Measurements from ENCODE around the gene SLC35A4. TPM values are rescaled to one million over a fixed set of nuclear protein-coding genes. Genes with fewer than 3 reads are reported as not detected.
A peak's percentile ranks its signal among the peaks of the same experiment; 100 is the strongest.

Gene SLC35A4
- total and polyA plus RNA-seq, 2 of the 8 experiments (the other 6 are each of a cell fraction or from before 2014, with no cell fraction given) = 78.6 to 133 TPM

- no peak overlapping the region; the same call in 1 of the 2 replicates for H4K8ac ChIP-seq (ENCODE audit: extremely low read depth, insufficient read depth, low read length)
- no peak overlapping the region for H2AK5ac ChIP-seq (ENCODE audit: low read depth, low read length)
- no peaks in the 10 kb centered on the region for H4K20me1 ChIP-seq (replicated peaks in 1 of 2; ENCODE audit: control insufficient read depth in 1 of 2, insufficient read depth in 2 of 2, low read length in 2 of 2)
- H3K4me2 ChIP-seq (ENCODE audit: insufficient read depth in 1 of 2, low read depth in 2 of 2, low read length in 2 of 2) = no peak overlapping the region
- no peaks in the 10 kb centered on the region for H3K27me3 ChIP-seq (replicated peaks in 1 of 4; ENCODE audit: control insufficient read depth in 3 of 4, extremely low read depth in 1 of 4, insufficient read depth in 3 of 4, low read length in 3 of 4)
- H2BK20ac ChIP-seq (ENCODE audit: low read length) = no peak overlapping the region
- H2AFZ ChIP-seq (ENCODE audit: low read length) = peak overlapping the region; percentile 97; the same call in 1 of the 2 replicates
- DNase-seq (ENCODE audit: low read depth in 1 of 2, low spot score in 2 of 2) (no peak), FAIRE-seq (no peak)
- H2BK5ac ChIP-seq (ENCODE audit: low read depth, low read length) = no peak overlapping the region
- WGBS, 2 experiments (ENCODE audit: extremely low coverage in 1 of 2, insufficient coverage in 1 of 2, insufficient read length in 1 of 2, insufficient replicate concordance in 2 of 2, low coverage in 1 of 2, low lambda C conversion rate in 2 of 2, missing lambda C conversion rate in 1 of 2) = 91% methylated on average over 5 of the region's 5 CpGs; no CpG with 5 or more reads in 1 of the 2 experiments
- no peak overlapping the region for H4K91ac ChIP-seq (replicated peaks; ENCODE audit: insufficient read length, low read length)
- no peak overlapping the region for H3K14ac ChIP-seq (ENCODE audit: insufficient read length)
- no peaks in the 10 kb centered on the region for H3K9me3 ChIP-seq (ENCODE audit: insufficient read depth in 2 of 2, low read depth in 1 of 2, low read length in 1 of 2)
- H2BK120ac ChIP-seq (replicated peaks; ENCODE audit: low read depth, low read length) = no peak overlapping the region
- POLR2A ChIA-PET (ENCODE audit: partially characterized antibody) = interaction anchor here (1.5 kb wide), 1 partner anchor 20 kb away, joined by 3 read pairs; no protein-coding TSS in a partner anchor
- H2BK15ac ChIP-seq (ENCODE audit: low read length) = no peak overlapping the region
- no peak overlapping the region for H3K9ac ChIP-seq (replicated peaks in 1 of 4; ENCODE audit: extremely low read depth in 1 of 4, low read depth in 3 of 4, low read length in 3 of 4)
- CTCF ChIA-PET (ENCODE audit: partially characterized antibody) = no interaction called here
- no peak overlapping the region for H3K27ac ChIP-seq (ENCODE audit: low read depth, low read length)
- H3K56ac ChIP-seq (replicated peaks; ENCODE audit: insufficient read length, low read depth, low read length) = no peak overlapping the region
- no peak overlapping the region for H3K18ac ChIP-seq (ENCODE audit: extremely low read depth, low read length)
- H4K5ac ChIP-seq (ENCODE audit: insufficient read length, low read depth, low read length) = no peak overlapping the region
- H3K36me3 ChIP-seq (ENCODE audit: control insufficient read depth in 2 of 4, insufficient read depth in 4 of 4, low read length in 3 of 4) = no peaks in the 10 kb centered on the region
- no peak overlapping the region; the same call in 1 of the 2 replicates for H2BK12ac ChIP-seq (ENCODE audit: low read depth, low read length)
- H3K79me1 ChIP-seq (ENCODE audit: low read depth, low read length) = no peaks in the 10 kb centered on the region
- H3K4me3 ChIP-seq (ENCODE audit: extremely low read depth in 1 of 4, insufficient read depth in 2 of 4, low read depth in 3 of 4, low read length in 4 of 4) = no peak overlapping the region
- no peaks in the 10 kb centered on the region for H3K79me2 ChIP-seq (ENCODE audit: control insufficient read depth in 1 of 2, insufficient read depth in 2 of 2, low read length in 2 of 2)
- no peak overlapping the region for H3K23ac ChIP-seq (ENCODE audit: insufficient read length)
- no peaks in the 10 kb centered on the region for H3K4me1 ChIP-seq (replicated peaks in 1 of 4; ENCODE audit: control insufficient read depth in 3 of 4, insufficient read depth in 4 of 4, low read length in 3 of 4)
- peaks cover 1% of the 10 kb centered on the region; the same call in 1 of the 2 replicates for H3K23me2 ChIP-seq (ENCODE audit: low read depth, low read length)
- no peak overlapping the region for H3K4ac ChIP-seq (replicated peaks; ENCODE audit: insufficient read length, low read depth, low read length)
- TF ChIP-seq ATF3 (IDR thresholded peaks at IDR 0.05; ENCODE audit: insufficient read depth, low read depth, low read length) (no peak), BCL11A (IDR thresholded peaks at IDR 0.05; ENCODE audit: low read depth in 2 of 2, low read length in 2 of 2) (no peak), RNF2 (IDR thresholded peaks at IDR 0.05; ENCODE audit: borderline replicate concordance, low read depth, low read length, missing control alignments, poor library complexity, severe bottlenecking) (no peak), POU5F1 (IDR thresholded peaks at IDR 0.05; ENCODE audit: low read depth, low read length) (no peak), E2F6 (IDR thresholded peaks at IDR 0.05) (no peak)
Observed at GRCh38 chr5:140591747-140592372, 27.2 kb downstream of the SLC35A4 start.
